Gastrocnemius medialis (tissue), 4 donors: Measurements from ENCODE around the gene TRIM62.

Source experiments
- POLR2A ChIP-seq, 2 donors: fragments of 450-650 bp; IDR thresholded peaks; one replicate each; pipeline ENCODE4 v1.6.1; 2017; ENCODE audit warnings: antibody characterized with exemption in 2 of 2, mild to moderate bottlenecking in 2 of 2, moderate library complexity in 2 of 2
- TF ChIP-seq, protein P1 (sequence below), 5 experiments: fragments of 450-650 bp in 3 of 5; fragments of 200-600 bp in 2 of 5; sonication (generic) in 2 of 5; IDR thresholded peaks in 4 of 5; conservative IDR thresholded peaks in 1 of 5; 1 replicate in 4 of 5; 2 replicates in 1 of 5; pipeline ENCODE4 v1.5.1; 2016 to 2019; ENCODE audit warnings: antibody characterized with exemption in 5 of 5, mild to moderate bottlenecking in 3 of 5, moderate library complexity in 3 of 5

DNA sequence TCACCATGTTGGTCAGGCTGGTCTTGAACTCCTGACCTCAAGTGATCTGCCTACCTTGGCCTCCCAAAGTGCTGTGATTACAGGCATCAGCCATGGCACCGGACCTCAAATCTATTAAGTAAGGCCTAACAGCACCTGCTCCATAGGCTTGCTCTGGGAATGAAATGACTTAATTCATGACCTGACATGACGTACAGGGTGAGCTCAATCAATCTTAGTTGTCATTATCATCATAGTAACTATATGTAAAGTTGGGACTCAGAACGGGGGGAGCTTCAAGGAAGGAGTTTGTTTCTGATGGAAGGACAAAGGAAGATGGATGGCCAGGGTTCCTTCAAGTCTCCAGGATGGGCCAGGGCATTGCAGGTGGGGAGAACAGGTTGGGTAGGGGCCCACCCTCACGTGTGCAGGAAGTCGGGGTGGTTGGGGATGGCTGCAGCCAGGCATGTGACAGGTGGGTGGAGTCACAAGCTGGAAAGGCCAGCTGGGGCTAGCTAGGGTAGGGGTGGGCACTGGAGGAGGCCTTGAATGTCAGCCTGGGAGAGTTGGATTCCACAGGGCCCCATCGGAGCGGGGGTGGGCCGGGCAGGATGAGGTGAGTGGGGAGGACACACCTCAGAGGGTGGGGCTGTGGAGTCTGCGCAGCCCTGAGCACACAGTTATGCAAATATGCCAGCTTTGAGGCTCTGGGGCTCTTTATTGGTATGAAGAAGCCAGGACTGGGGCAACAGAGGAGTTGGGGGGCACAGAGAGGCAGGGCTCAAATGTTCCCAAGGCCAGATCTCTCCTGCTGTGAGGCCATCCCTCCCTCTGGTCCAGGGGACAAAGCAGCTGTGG, 9.6 kb downstream of the TRIM62 start:
- TF ChIP-seq, protein P1, sequence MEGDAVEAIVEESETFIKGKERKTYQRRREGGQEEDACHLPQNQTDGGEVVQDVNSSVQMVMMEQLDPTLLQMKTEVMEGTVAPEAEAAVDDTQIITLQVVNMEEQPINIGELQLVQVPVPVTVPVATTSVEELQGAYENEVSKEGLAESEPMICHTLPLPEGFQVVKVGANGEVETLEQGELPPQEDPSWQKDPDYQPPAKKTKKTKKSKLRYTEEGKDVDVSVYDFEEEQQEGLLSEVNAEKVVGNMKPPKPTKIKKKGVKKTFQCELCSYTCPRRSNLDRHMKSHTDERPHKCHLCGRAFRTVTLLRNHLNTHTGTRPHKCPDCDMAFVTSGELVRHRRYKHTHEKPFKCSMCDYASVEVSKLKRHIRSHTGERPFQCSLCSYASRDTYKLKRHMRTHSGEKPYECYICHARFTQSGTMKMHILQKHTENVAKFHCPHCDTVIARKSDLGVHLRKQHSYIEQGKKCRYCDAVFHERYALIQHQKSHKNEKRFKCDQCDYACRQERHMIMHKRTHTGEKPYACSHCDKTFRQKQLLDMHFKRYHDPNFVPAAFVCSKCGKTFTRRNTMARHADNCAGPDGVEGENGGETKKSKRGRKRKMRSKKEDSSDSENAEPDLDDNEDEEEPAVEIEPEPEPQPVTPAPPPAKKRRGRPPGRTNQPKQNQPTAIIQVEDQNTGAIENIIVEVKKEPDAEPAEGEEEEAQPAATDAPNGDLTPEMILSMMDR (IDR thresholded peaks at IDR 0.05 in 4 of 5, conservative IDR thresholded peaks at IDR 0.05 in 1 of 5) = no peak
- no peak for TF ChIP-seq POLR2A (IDR thresholded peaks at IDR 0.05)
